Activated naive CD4-positive, alpha-beta T cell treated with anti-CD3 and anti-CD28 coated beads, Interleukin-2, amount 50 U/mL, for 72 hours (primary cell): ENCODE measurements around the gene CGNL1. TPM values are rescaled to one million over a fixed set of nuclear protein-coding genes. Genes with fewer than 3 reads are reported as not detected.

Experiments used
- total RNA-seq, 2 donors: library from RNA; stranded (reverse); gene quantifications; one replicate each; pipeline ENCODE4 v1.2.3, GENCODE V29; 2022

The CGNL1 gene
- total RNA-seq, 2 donors from 2014 or later = not detected

Other genes with a start within 250 kb of the CGNL1 start
- under 1 TPM in 1 of 2 donors, not detected in 1; 0.20 TPM for gene MYZAP, start 215.4 kb downstream of the CGNL1 start, total RNA-seq